Astrocyte of the cerebellum (primary cell): ENCODE data around the gene CTNNAL1.

Experiments used
- DNase-seq: peaks from one replicate; pipeline ENCODE4 v3.0.0-alpha.2; 2011; ENCODE audit warnings: low read depth
- H3K4me3 ChIP-seq: 2 replicates; pipeline ENCODE4 v1.5.1; 2011; ENCODE audit warnings: mild to moderate bottlenecking, low read depth, low read length, moderate library complexity
- in situ Hi-C: cut with HindIII; loops from 2 replicates; pipeline ENCODE4 v1.10.0; 2017; ENCODE audit warnings: low sequenced_read_pairs
- TF ChIP-seq, protein P1 (sequence below): IDR thresholded peaks from 2 replicates; pipeline ENCODE4 v1.5.1; 2012; ENCODE audit warnings: low read length, low read depth, moderate library complexity, mild to moderate bottlenecking; ENCODE audit errors: missing control alignments

CTNNAL1 gene

DNA sequence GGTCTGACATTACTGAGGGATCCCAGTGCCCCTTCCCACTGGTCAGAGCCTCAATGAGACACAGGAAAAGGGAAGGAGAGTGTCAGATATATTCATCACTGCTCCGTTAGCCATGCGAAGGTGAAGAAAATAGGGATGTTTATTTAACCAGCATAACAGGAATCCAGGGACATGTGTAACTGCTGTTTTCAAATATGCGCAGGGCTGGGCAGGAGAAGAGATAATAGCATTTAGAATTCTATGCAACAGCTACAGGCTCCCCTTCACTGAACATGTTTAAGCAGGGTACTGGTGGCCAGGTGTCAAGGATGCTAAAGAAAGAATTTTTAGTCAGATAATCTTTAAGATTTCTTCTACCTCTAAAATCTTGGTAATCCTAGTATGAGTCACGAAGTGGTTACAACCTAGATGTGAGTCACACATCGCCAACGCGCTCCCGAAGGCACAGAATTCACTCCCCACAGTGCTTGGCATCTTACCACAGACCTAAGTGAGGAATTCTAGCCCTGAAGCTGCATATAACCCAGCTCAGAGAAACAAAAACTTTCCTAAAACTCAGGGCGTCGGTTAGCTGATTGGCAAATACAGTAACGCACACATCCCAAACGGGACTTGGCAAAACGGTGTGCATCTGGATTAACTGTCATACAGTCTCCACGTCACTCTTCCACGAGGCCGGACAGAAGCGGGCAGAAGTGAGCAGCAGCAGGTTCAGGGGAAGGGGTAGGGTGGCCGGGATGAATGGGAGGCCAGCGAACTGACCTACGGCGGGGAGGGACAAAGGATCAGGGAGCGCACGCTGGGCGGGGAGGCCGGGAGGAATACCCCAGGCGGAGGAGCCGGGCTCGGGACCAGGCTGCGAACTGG is 1.1 kb downstream of the CTNNAL1 start:
- H3K4me3 ChIP-seq = peak overlapping the region; percentile 74
- in situ Hi-C loops = no loop called here
- TF ChIP-seq, protein P1, sequence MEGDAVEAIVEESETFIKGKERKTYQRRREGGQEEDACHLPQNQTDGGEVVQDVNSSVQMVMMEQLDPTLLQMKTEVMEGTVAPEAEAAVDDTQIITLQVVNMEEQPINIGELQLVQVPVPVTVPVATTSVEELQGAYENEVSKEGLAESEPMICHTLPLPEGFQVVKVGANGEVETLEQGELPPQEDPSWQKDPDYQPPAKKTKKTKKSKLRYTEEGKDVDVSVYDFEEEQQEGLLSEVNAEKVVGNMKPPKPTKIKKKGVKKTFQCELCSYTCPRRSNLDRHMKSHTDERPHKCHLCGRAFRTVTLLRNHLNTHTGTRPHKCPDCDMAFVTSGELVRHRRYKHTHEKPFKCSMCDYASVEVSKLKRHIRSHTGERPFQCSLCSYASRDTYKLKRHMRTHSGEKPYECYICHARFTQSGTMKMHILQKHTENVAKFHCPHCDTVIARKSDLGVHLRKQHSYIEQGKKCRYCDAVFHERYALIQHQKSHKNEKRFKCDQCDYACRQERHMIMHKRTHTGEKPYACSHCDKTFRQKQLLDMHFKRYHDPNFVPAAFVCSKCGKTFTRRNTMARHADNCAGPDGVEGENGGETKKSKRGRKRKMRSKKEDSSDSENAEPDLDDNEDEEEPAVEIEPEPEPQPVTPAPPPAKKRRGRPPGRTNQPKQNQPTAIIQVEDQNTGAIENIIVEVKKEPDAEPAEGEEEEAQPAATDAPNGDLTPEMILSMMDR = no peak
- peak; percentile 97 for DNase-seq

- H3K4me3 ChIP-seq = peak overlapping the region; percentile 74
- in situ Hi-C loops = no loop called here
These were observed 2.0 kb downstream of the CTNNAL1 start for GRCh38 chr9:109011231-109011671.

GRCh38 chr9:109010746-109011145 is 2.6 kb downstream of the CTNNAL1 start:
- TF ChIP-seq, protein P1 = no peak

More at GRCh38 chr9:109011231-109011671, 2.0 kb downstream of the CTNNAL1 start:
- no peak for DNase-seq
- TF ChIP-seq, protein P1 = no peak

GRCh38 chr9:109005678-109006077 is 7.6 kb downstream of the CTNNAL1 start:
- in situ Hi-C loops = no loop called here

More at GRCh38 chr9:109010746-109011145, 2.6 kb downstream of the CTNNAL1 start:
- peak; percentile 55 for DNase-seq
- in situ Hi-C loops = no loop called here
- no peak overlapping the region for H3K4me3 ChIP-seq

DNA sequence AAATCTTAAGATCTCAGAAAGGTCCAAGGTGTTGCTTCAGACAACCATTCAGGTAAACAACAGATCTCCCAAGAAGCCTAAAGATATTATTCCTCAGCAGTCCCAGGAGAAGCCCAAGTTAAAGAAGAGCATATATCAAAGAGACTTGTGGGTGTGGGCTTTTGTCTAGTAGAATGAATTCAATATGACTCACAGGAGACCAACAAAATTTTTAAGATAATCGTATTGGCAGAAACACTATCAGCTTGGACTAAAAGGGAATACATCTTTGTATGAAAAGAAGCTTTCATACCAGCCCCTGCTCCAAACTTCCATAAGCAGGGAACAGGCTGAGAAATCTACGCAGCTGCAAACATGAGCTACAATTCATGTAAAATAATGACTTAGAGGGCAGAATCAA is 10.2 kb downstream of the CTNNAL1 start:
- DNase-seq = no peak
- no peak overlapping the region for H3K4me3 ChIP-seq
- in situ Hi-C loops = no loop called here
- TF ChIP-seq, protein P1 = no peak

More at GRCh38 chr9:109005678-109006077, 7.6 kb downstream of the CTNNAL1 start:
- DNase-seq = no peak
- no peak overlapping the region for H3K4me3 ChIP-seq
- TF ChIP-seq, protein P1 = no peak

- TF ChIP-seq, protein P1 = no peak
- in situ Hi-C loops = no loop called here
- no peak for DNase-seq
These were observed 11.2 kb downstream of the CTNNAL1 start for GRCh38 chr9:109002141-109002540.

More at GRCh38 chr9:109002141-109002540, 11.2 kb downstream of the CTNNAL1 start:
- no peak overlapping the region for H3K4me3 ChIP-seq
